HG03139 (cell line): Measurements from ENCODE around the gene TPK1.
A peak's percentile ranks its signal among the peaks of the same experiment; 100 is the strongest.

Experiments
- ATAC-seq: cut with Tn5 transposase; IDR thresholded peaks from one replicate; pipeline ENCODE4 v1.9.1; 2021; ENCODE audit not compliant: unreplicated experiment

TPK1 gene

DNA sequence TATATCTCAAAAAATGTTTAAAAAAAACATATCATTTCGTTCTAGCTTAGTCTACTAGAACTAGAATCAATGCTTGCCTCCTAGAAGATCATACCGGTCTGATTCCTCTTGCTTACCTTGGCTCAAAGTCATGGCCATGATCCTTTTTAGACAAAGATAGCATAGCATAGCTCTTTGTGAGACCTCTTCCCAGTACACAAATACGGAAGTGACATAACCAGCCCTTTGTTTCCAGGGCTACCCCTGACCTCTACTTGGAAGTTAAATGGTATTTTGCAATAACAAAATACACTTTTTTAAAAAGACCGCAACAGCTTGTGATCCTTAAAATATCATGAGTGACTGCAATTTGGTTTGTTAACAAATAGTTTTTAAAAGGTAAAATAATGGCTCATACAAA lies 301.7 kb downstream of the TPK1 start:
- ATAC-seq, result no peak

DNA sequence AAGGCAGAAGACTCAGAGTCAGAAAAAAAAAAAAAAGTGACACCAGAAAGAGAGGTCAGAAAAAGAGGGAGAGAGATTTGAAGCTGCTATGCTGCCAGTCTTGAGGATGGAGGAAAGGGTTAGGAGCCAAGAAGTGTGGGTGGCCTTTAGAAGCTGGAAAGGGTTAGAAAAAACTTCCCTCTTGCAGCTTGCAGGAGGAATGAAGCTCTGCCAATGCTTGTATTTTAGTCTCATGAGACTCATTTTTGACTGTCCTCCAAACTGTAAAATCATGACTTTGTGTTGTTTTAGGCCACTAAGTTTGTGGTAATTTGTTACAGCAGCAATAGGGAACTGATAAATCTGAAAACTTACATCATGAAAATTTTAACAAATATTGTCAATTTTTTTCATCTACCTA lies 304.7 kb downstream of the TPK1 start:
- no peak for ATAC-seq

- peak; percentile 95 for ATAC-seq
These were observed 306.5 kb downstream of the TPK1 start for GRCh38 chr7:144529269-144529926.

DNA sequence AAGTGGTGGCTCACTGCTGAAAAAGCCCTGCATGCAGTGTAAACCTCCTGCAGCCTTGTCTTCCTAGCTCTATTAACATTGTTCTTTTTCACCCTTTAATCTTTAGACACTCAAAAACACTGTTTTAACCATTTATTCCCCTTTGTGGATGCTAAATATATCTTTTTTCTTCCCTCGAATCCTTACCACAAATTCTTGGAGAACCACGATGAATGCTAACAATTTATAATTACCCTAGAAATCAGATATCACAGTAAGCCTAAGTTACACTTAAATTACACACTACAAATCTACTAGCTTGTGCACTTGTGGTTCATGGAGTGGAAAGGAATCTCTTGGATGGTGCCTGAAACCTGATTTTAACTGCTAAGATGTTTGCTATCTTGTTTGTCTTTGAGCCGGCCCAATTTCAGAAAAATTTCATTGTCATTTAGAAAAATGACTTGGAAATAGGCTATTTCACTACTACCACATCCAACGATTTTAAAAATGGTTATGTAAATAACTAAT lies 307.3 kb downstream of the TPK1 start:
- no peak for ATAC-seq

GRCh38 chr7:144527051-144527471 lies 308.8 kb downstream of the TPK1 start:
- no peak for ATAC-seq

DNA sequence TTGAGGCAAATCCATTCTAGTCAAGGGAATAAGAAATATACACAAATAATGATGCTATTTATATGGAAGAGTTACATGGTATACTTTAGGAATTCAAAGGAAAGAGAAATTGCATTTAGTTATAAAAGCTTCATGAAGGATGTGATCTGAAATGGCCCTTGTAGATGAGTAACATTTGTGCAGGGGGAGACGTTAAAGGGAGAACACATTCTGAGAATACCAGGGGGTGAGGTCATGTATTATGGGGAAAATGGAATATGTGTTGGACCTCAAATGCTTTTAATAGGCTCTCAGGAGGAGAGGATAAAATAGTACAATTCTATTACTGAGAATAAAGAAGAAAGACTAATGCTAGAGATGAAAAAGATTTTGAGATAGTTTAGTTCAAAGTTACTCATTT lies 309.9 kb downstream of the TPK1 start:
- ATAC-seq, result no peak

DNA sequence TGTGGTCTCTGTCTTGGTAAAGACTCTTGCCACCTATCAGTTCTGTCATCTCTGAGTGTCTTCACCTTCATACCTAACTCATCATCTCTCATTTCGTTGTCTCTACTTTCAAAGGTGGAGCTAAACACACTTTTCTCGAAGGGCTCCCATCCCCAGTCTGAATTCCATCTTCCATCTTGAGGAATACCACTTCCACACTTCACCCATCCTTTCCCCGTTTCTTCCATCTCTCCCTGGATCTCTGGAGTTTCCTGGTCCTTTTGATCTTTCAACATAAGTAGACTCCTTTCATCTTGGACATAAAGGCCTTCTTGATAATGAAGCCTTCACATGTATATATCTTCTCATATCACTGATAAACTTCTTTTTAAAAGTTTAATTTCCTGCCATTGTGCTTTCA lies 311.6 kb downstream of the TPK1 start:
- no peak for ATAC-seq

DNA sequence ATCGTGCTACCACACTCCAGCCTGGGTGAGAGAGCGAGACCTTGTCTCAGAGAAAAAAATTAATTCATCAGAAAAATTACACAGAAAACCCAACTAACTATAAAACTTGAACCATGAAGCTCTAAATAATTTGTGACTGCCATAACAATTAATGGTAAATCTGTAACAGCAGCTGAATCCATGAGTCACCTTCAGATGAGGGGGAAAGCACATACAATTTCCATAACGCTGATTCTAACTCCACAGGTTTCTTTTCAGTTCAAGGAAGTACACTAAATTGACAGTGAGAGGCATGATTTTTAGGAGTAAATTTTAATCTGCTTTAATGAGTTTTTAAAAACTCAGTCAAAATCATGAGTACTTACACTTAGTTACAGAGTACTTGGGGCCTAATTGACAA lies 312.2 kb downstream of the TPK1 start:
- no peak for ATAC-seq

- ATAC-seq, result no peak
These were observed 315.9 kb downstream of the TPK1 start for GRCh38 chr7:144519925-144520324.

DNA sequence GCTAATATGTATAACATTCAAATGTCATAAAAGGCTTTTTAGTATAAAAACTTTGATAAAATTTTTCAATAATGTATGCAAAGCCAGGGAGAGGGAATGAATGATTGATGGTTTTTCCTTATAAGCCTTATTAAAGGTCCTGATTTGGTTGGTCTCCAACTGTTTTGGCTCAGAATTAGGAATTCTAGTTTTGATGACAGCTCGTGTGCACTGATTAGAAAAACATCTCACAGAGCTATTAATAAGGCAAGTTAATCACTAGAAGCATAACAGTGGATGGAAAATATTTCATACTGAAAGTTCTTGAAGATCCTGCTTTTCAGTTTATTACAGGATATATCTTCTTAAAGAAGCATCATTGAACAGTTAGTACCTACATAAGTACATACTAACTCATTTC lies 317.5 kb downstream of the TPK1 start:
- no peak for ATAC-seq

- ATAC-seq, result no peak
These were observed 318.1 kb downstream of the TPK1 start for GRCh38 chr7:144517749-144518148.

GRCh38 chr7:144516729-144517525 lies 318.9 kb downstream of the TPK1 start:
- ATAC-seq, result no peak

GRCh38 chr7:144513334-144513733 lies 322.5 kb downstream of the TPK1 start:
- peak; percentile 53 for ATAC-seq

GRCh38 chr7:144510621-144511020 lies 325.2 kb downstream of the TPK1 start:
- ATAC-seq, result no peak

DNA sequence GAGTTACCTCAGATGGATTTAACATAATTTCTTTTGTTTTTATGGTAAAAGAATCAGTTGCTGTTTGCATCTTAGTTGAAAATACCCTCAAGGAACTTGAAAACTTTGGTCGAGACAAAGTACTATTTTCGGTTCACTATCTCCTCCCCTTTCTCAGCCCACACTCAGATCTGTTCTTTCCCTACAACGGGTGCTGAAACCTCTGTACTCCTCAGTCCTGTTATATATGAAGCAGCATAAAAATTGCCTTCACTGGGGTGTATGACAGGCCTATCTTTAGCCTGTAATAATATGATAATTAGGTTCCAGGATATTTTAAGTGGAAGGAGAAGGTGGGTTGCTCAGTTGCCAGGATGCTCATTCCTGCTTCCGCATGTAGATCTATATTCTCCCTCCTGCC lies 327.2 kb downstream of the TPK1 start:
- no peak for ATAC-seq

- ATAC-seq, result no peak
These were observed 332.6 kb downstream of the TPK1 start for GRCh38 chr7:144503215-144503614.

DNA sequence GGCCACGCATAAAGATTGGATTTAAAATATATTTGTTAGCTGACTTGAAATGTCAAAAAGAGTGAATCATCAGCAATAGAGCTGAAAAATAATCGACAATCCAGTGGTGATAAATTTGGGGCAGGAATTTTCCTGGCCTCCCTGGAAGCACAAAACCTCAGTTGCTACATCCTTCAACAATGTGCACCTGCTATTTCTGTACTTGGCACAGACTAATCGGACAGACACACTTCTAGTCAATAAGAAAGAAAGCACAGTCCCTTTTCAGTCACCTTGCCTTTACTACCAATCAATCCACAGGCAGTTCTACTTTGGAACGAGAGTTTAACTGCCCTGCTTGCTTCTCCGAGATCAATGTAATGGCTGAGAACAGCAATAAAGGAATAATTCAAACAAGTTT lies 335.6 kb downstream of the TPK1 start:
- ATAC-seq, result no peak

DNA sequence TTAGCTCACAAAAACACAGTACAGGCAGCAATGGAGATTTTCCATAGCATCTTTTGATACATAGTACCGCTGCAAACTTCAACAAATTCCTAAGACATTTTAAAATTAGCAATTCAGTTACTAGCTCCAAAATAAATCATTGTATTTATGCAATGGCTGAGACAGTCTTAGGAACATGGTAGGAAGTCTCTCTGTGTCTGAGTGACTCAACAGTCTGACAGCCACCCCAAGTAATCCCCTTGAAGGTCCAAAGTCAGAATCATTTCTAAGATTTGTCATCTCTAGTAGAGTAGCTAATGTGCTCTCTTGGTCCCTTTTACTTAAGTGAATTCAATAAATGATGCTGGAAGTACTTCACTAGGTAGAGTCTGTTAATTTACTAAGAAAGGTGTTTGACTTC lies 338.6 kb downstream of the TPK1 start:
- no peak for ATAC-seq

- ATAC-seq, result no peak
These were observed 341.5 kb downstream of the TPK1 start for GRCh38 chr7:144494355-144494754.

- ATAC-seq, result no peak
These were observed 346.3 kb downstream of the TPK1 start for GRCh38 chr7:144489504-144489903.

- ATAC-seq, result no peak
These were observed 346.9 kb downstream of the TPK1 start for GRCh38 chr7:144488977-144489376.

- no peak for ATAC-seq
These were observed 348.0 kb downstream of the TPK1 start for GRCh38 chr7:144487901-144488300.
